ENCODE results near the gene SYP. TPM values are rescaled to one million over a fixed set of nuclear protein-coding genes. Genes with fewer than 3 reads are reported as not detected.

SYP gene
- total RNA-seq, 1 experiment from 2014 or later: 7.0 TPM

- no peaks in the 10 kb centered on the region for H3K9me3 Mint-ChIP-seq
- peaks cover 2% of the 10 kb centered on the region; the same call in 1 of the 2 replicates for H3K27me3 Mint-ChIP-seq (ENCODE audit: low read depth)
- ATAC-seq: no peak
- H3K27ac Mint-ChIP-seq: no peak overlapping the region
- H3K36me3 Mint-ChIP-seq: no peaks in the 10 kb centered on the region
- CTCF ChIA-PET: interaction anchor here (0.6 to 1.0 kb wide), 2 partner anchors 8 to 1716 kb away, joined by 3 to 5 read pairs; no protein-coding TSS in a partner anchor
- DNase-seq (ENCODE audit: low spot score): no peak
- H3K4me1 Mint-ChIP-seq: no peaks in the 10 kb centered on the region
- TF ChIP-seq ZNF263 (CRISPR knock-in tag; IDR thresholded peaks at IDR 0.05; ENCODE audit: low read depth) (no peak), NR1H2 (CRISPR knock-in tag; IDR thresholded peaks at IDR 0.05) (no peak), ZNF416 (CRISPR knock-in tag; IDR thresholded peaks at IDR 0.05) (no peak), NFATC4 (CRISPR knock-in tag; IDR thresholded peaks at IDR 0.05) (no peak), JUN (CRISPR knock-in tag; IDR thresholded peaks at IDR 0.05) (no peak), ZNF138 (CRISPR knock-in tag; conservative IDR thresholded peaks at IDR 0.05) (no peak), ZNF425 (CRISPR knock-in tag; conservative IDR thresholded peaks at IDR 0.05) (no peak), ZNF317 (CRISPR knock-in tag; IDR thresholded peaks at IDR 0.05; ENCODE audit: borderline replicate concordance, low read depth) (no peak), USF1 (CRISPR knock-in tag; IDR thresholded peaks at IDR 0.05) (no peak), TEAD4 (CRISPR knock-in tag; IDR thresholded peaks at IDR 0.05) (no peak), ATF6 (CRISPR knock-in tag; IDR thresholded peaks at IDR 0.05) (no peak), STAT6 (CRISPR knock-in tag; conservative IDR thresholded peaks at IDR 0.05; ENCODE audit: low read depth) (no peak), IRF2 (CRISPR knock-in tag; IDR thresholded peaks at IDR 0.05; ENCODE audit: borderline replicate concordance, low read depth) (no peak), ZNF671 (CRISPR knock-in tag; IDR thresholded peaks at IDR 0.05) (no peak), NR2C2 (CRISPR knock-in tag; IDR thresholded peaks at IDR 0.05) (no peak), ZBTB43 (CRISPR knock-in tag; IDR thresholded peaks at IDR 0.05) (no peak), TCF7 (CRISPR knock-in tag; IDR thresholded peaks at IDR 0.05; ENCODE audit: low read depth) (no peak), USF2 (CRISPR knock-in tag; IDR thresholded peaks at IDR 0.05) (no peak), FOXK1 (CRISPR knock-in tag; IDR thresholded peaks at IDR 0.05) (no peak)
- POLR2A ChIA-PET: no interaction called here
- H3K4me3 Mint-ChIP-seq: no peak overlapping the region
Measured at GRCh38 chrX:49147936-49148335, 52.1 kb downstream of the SYP start.
